Globus pallidus (tissue), 1 donor: ENCODE results near the gene AP5Z1.

Experiments used
- DNase-seq: peaks from one replicate; pipeline ENCODE4 v3.0.0-alpha.2; 2015; ENCODE audit warnings: low spot score

The AP5Z1 gene

GRCh38 chr7:4822677-4823076 lies 47.3 kb downstream of the AP5Z1 start:
- no peak for DNase-seq

DNA sequence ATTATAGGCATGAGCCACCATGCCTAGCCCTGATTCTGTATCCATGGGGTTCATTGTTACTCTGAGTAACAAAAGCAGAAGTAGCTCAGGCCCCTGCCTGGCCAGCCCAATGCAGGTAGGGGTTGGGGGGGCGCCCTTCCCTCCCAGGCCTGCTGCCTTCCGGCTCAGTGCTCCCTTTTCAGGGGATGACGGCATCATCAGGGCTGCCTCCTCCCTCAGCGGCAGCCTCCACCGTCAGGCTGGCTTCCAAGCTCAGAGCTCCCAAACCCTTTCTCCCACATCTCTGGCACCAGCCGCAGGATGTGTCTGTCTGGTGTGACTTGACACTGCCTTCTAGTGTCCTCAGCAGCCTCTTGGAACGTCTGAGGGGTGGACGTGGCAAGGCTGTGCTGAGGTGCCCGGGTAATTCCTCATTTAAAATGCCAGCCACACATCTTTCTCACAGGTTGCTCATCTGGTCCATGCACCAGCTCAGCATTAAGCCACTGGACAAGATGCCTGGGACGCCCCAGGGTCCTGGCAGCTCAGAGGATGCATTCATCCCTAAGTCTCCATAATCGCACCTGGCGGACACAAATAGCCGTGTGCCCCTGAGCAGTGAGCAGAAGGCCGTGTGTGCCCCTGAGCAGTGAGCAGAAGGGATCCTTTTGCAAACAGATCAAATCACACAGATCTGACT lies 48.2 kb downstream of the AP5Z1 start:
- no peak for DNase-seq

DNA sequence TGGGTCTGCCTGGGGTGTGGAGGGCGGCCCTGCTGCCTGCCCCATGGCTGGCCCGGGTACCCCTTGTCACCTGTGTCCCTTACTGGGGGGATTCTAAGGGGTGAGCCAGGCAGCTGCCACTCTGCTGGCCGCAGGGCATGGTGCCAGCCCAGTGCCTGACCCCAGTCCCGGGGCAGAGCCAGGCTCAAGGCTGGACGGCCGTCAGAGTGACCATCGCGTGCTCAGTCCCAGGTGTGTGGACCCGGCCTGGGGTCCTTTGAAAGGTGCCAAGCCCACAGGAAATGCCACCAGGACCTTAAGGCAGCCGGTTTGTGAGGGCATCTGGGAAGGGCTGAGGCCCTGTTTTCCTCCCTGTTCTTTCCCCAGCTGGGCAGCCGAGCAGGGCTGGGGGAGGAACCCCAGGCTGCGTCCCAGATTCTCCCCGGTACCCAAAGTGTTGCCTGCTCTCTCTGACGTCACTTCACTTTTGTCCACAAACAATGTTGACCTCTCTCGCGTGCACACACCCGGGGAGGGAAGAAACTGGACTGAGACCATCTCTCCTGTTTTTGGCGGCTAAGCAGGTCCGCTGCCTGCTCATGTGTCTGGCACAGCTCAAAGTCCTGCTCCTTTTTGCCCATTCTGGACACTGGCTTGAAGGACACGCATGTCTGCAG lies 48.8 kb downstream of the AP5Z1 start:
- no peak for DNase-seq

DNA sequence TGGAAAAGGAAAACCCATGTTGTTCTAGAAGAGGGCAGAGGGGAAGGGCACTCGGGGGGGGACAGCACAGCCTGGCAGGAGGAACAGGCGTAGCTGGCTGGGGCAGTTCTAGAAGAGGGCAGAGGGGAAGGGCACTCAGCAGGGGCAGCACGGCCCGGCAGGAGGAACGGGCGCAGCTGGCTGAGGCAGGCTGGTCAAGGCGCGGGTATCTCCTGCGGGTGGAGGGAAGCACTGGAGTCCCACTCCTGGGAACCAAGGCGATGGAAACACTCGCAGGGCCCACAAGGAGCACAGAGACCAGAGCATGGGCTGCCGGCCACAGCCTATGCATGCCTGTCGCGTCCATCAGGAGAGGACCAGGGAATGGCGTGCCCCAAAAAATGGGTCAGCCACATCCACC lies 49.7 kb downstream of the AP5Z1 start:
- no peak for DNase-seq

- DNase-seq, result no peak
Observed at GRCh38 chr7:4828720-4829383, 53.4 kb downstream of the AP5Z1 start.

- DNase-seq, result no peak
Observed at GRCh38 chr7:4830176-4830575, 54.8 kb downstream of the AP5Z1 start.

DNA sequence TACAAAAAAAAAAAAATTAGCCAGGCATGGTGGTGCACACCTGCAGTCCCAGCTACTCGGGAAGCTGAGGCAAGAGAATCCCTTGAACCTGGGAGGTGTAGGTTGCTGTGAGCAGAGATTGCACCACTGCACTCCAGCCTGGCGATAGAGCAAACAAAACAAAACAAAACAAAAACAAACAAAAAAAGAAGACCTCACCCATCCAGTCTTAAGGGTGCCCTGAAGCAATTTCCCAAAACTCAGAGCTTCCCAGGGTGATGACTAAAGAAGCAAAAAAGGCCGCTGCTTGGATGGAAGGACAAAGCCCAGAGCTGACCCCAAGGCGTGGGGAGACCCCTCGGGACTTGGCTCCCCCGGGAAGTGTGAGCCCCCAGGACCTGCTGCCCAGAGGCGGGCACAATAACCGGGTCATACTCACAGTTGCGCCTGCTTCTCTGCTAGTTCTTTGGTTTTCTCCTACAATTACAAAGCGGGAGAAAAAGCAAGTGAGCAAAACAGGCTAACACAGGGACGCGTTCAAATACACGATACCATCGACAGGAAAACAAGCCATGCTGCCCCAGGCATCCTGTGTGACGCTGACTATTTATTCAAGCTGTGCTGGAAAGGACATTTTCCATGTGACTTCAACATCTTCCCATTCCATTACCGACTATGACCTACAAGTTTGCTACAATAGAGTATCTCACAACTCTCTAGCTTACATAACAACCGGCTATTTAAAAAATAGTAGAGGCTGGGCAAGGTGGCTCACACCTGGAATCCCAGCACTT lies 56.5 kb downstream of the AP5Z1 start:
- DNase-seq, result no peak

GRCh38 chr7:4832711-4833110 lies 57.3 kb downstream of the AP5Z1 start:
- DNase-seq, result no peak

DNA sequence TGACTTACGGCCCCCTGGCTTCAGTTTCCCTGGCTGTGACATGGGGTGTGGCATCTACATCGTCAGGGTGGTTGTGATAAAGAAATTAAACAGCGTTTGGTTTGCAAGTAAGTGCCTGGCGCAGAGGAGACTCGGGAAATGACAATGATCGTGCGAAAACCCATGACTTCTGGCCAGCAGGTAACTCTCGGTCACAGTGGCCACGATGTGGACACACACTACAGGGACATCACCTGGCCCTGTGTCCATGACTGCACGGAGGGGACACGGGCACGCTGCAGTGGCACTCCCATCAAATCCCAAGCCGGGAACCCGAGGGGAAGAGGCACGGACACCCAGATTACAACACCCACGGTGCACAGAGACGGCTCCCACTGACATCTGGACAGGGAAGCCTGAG lies 57.8 kb downstream of the AP5Z1 start:
- DNase-seq, result no peak

GRCh38 chr7:4833691-4834600 lies 58.5 kb downstream of the AP5Z1 start:
- no peak for DNase-seq

GRCh38 chr7:4834601-4835397 lies 59.4 kb downstream of the AP5Z1 start:
- no peak for DNase-seq

- DNase-seq, result no peak
Observed at GRCh38 chr7:4835398-4836205, 60.2 kb downstream of the AP5Z1 start.

DNA sequence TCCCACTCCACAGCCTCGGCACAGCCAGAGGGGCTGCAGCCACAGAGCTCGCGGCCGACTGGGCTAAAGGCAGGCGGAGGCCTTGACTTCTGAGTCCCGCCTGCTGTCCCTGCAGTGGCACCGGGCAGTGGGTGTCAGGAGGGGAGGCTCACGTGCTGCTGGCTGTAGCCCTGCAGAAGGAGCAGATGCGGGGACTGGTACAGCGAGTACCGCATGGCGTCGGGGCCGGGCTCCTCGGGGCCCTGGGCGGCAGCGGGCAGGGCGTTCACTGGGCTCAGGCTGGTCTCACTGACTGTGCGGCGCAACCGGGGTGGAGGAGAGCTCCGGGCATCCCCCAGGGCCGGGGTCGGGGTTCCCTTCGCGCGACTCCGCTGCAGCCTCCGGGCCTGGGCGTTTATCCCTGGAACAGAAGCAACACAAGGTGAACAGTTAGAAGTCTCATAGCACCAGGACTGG lies 60.8 kb downstream of the AP5Z1 start:
- DNase-seq, result no peak

- DNase-seq, result no peak
Observed at GRCh38 chr7:4837041-4837802, 61.8 kb downstream of the AP5Z1 start.

DNA sequence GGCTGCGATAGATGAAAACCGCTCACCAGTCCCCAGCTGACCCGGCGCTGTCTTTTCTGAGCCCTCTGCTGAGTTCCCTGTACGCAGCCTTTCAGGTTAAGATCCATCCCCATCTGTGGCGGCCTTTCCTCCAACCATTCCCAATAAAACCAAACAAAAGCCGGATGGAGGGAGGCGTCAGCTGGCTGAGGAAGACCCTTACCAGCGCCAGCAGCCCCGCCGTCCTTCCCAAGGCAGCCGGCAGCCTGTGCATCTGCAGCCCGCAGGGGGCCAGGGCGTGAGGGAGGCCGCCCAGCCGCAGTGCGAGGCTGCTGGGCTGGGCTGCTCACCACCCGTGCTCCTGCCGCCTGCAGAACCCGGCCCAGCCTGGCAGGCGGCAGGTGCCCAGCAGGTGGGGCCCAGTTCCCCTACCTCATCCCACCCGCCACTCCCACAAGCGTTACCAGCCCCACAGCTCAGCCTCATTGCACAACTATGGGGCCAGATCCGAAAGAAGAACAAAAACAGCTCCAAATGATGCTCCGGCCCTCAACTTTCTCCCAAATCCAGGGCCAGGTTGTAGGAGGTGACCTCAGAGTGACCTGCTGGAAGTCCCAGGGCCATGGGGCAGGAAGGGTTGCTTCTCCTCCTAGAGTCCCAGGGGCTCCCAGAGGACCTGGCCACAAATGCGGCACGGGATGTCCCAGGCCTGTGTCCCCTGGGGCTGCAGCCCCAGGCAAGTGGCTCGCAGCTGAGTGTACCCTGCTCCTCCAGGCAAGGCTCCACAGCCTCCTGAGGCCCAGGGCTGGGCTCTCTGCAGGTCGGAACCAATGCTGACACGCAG lies 62.6 kb downstream of the AP5Z1 start:
- DNase-seq, result no peak

- no peak for DNase-seq
Observed at GRCh38 chr7:4838626-4839334, 63.4 kb downstream of the AP5Z1 start.

- no peak for DNase-seq
Observed at GRCh38 chr7:4840079-4840501, 64.7 kb downstream of the AP5Z1 start.
